ENCODE data around the gene SEMA5A.

Gene SEMA5A

DNA sequence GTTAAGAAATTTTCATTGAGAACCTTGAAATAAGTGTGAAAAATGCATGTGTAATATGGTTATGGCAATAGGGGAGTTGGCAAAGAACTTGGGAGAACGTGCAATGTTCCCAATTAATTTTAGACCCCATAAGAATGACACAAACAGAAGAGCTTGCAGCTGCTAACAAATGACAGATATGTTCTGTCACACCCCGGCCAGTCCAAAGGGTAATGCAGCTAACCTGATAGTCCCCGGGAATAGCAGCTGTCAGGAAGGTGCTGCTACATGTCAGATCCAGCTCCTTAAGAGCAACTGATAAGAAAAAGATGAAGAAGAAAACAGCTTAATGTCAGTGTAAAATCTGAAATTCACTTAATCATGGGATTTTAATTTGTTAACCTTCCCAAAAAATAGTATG lies 30.4 kb downstream of the SEMA5A start:
- no peak for DNase-seq (ENCODE audit: low read depth, low spot score)

DNA sequence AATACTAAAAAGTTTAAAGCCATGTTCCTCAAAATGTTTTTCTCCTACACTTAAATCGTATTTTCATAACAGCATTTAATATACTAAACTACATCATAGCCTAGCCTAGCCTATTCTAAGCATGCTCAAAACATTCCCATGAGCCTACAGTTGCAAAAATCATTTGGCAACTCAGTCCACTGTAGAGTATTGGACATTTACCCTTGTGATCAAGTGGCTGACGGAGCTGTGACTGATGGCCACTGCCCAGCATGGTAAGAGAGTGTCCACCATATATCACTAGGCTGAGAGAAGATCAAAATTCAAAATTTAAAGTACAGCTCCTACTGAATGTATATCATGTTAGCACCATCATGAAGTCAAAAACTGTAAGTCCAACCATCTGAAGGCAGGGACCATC lies 30.9 kb downstream of the SEMA5A start:
- DNase-seq (ENCODE audit: low read depth, low spot score), result no peak

DNA sequence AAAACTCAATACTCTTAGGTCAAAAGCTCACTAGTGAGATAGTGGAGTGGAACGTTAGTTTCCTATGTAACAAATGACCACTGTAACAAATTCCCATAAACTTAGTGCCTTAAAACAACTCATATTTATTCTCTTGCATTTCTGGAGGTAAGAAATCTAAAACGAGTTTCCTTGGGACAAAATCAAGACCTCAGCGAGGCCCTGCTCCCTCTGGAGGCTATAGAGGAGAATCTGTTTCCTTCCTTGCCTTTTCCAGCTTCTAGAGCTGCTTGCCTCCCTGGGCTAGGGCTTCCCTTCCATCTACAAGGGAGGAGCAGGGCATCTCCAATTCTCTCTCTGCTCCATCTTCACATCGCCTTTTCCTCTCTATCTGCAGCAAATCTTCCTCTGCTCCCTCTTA lies 32.0 kb downstream of the SEMA5A start:
- no peak for DNase-seq (ENCODE audit: low read depth, low spot score)

DNA sequence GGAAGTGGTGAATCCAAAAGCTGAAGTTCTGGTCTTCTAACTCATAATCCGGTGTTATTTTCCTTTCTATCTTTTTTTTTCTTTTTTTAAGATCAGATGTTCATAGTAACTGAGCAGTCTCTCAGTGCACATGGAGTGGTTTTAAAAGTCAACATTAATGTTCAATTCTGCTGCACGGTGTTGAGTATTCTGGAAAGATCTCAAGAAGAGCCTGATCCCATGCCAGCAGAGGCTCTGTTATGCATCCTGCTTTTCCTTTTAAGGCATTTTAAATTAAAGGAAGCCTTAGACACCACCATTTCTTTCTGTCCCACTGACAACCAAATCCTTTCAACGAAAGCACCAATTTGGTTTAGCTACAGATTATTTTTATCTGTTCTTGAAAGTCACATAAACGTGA lies 33.4 kb downstream of the SEMA5A start:
- no peak for DNase-seq (ENCODE audit: low read depth, low spot score)

DNA sequence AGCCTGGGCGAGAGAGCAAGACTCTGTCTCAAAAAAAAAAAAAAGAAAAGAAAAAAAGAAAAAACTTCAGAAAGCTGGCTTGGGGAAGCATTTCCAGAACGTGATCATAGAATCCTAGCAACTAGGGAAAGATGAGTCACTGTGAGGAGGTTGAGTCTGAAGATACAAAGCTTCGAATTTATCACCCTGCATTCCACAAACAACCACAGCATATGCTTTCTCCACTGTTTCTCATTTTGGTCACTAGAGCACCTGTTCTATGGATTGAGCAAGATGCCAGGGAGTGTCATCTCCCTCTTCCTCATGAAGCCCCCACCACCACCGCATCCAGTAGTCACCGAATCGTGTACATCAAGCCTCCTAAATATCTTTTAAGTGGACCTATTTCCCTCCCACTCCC lies 37.9 kb downstream of the SEMA5A start:
- no peak for DNase-seq (ENCODE audit: low read depth, low spot score)

DNA sequence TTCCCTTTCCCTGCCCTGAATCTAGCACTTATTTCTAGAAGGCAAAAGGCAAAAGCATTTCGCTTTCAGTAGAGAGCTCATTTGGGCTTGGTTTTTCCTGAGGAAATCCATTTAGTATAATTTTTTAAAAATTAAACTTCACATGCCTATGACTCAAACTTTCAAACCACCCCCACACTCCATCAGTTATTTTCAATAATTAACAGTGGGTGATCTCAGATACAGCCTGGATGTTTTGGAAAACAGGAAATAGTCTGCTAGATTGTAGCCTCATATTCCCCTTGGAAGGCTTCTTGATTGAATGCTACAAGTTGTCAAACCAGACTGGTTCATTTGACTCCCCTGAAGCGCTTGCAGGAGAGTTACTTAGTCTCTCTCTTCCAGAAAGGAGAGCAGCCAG lies 40.6 kb downstream of the SEMA5A start:
- DNase-seq (ENCODE audit: low read depth, low spot score), result no peak

DNA sequence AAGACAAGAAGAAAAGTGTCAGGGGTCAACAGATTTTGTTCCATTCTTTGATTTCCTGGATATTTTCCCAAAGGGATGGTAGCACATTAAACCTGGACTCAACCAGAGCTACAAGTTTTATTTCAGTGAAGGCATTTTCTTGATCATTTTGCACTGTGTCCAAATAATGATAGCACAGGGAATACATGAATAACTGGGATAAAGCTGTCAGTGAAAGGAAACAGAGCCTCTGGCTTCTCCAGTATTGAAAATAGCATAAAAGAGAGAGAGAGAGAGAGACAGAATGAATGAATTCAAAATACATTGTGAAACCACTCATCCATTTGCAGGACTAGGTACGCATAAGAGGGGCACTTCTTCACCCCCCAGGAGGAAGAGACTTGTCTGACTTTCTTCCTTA lies 43.0 kb downstream of the SEMA5A start:
- DNase-seq (ENCODE audit: low read depth, low spot score), result no peak

DNA sequence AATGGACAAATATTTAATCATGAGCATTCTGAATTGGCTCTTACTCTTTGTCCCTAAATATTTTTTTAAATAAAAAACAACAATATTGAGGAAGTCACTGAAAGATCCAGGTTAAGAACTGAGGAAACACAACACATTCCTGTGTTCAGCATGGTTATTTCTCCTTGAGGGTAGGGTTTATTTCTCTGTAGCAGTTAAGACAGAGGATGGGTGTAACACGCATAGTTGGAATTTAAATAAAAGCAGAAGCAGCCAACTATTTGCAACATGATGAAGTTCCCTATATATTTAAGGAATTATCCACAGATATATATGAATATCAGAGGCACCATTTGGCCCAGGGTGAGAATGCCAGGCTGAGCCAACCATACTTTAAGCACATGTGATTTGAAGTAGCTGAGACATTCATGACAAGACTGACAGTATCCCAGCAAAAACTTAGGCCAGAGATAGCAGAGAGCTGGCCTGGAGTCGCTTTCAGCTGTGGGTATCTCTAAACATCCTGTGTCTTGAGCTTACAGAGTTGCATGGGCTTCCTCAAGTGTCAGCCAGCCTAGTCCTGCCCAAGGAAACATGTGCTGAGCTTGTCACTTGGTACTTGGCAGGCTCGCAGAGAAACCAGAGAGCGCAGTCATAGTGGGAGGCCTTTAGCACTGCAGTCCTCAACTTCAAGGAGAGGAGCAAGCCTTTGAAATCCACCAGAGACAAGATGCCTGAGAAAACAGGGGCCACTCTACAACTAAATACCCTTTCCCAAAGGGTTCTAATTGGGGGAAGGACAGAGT lies 43.6 kb downstream of the SEMA5A start:
- no peak for DNase-seq (ENCODE audit: low read depth, low spot score)

DNA sequence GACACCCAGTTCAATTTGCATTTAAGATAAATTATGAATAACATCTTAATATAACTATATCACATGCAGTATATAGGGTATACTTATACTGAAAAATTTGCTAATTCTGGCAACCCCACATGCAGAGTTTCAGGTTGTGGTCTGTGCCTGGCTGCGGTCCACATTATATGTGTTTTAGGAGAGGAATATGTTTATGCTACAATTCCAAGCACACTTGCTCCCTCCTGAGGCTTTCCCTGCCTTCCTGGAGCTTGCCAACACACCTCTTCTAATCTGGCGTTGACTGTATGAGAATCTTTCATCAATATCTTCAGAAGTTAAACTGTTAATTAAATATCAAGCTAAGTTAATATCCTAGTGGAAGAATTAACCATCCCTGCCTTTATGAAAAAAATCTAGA lies 45.2 kb downstream of the SEMA5A start:
- no peak for DNase-seq (ENCODE audit: low read depth, low spot score)

DNA sequence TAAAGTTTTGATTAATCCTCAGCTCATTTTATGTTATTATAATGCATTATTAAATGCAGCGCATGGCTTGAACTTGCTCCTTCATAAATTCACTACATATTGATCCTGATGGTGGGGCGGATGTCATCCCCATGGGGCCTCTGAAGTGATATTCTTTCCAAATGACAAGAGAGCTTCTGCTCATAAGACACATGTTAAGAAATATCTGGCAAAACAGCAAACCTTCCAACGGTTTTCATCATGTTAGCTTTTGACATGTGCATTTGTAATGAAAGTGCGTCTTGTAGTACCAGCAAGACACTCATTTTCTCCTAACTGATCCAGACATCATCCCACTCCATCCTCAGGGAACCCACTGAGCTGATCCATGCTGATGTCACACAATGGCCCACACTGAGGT lies 45.7 kb downstream of the SEMA5A start:
- no peak for DNase-seq (ENCODE audit: low read depth, low spot score)

DNA sequence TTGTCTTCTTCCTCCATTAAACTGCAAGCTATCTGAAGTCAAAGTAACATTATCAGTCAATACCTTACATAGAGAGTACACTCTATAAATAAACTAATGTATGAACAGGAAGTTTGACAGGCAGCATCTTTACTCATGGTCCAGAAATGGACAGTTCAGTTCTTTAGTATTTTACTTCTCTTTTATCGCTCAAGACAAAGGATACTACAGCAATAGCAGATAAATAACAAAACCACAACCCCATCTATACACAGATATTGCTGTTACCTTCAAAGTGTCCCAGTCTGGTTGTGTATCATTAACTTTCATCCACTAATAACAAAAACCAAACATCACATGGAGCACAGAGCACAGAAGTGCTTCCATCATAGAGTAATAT lies 46.4 kb downstream of the SEMA5A start:
- no peak for DNase-seq (ENCODE audit: low read depth, low spot score)

DNA sequence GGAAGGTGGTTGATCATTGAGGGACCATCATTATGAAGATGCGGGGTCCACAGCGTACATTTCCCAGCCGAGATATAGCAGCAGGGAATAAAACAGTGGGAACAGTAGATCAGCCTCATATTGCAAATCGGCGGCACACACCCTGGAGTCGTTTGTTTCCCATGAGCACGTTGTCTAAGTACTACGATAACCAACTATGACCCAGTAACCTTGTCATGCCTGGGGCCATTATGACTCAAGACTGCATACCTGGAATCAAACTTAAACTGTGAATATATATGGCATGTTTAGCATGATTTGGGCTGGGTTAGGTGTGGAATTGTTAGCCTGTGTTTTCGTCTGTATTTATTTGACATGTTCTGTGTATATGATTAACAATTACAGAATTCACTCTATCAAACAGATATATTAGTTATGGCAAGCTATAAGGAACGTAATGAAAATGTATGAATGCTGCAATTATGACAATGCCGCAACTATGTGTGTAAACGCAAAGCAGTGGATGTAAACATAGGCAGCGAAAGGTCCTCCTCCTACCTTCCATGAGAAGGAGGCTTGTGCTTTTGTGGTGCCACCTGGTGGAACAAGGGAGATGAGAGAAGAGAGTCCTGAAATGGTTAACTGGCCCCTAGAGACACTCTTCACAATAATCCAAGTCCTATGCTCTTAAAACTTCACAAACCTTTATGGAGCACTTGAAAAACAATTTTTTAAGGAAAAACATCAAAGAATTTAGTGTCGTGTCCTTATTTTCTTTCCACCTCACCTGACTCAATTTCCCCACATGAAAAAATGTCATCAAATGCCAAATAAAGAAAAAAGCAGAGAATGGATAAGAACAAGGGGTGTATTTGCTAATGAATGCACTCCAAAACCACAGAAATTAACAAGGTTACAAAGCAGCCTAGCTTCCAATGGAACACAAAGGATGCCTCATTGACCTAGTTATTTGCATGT lies 47.1 kb downstream of the SEMA5A start:
- no peak for DNase-seq (ENCODE audit: low read depth, low spot score)

DNA sequence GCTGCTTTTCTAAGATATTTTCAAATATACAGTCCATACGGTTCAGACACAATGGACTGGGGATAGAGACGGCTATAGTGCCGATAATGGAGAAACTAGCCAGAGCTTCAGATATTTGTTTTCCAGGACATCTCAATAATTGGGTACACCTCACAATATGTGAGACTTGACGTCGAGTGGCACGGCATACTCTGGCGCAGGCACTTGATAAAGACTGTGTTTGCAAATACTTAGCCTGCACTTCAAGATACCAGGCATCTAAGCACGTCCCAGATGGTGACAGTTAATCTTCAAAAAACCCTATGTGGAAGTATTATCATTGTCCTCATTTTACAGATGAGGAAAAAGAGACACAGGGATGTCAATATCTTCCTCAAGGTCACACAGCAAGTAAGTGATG lies 48.5 kb downstream of the SEMA5A start:
- DNase-seq (ENCODE audit: low read depth, low spot score), result no peak

DNA sequence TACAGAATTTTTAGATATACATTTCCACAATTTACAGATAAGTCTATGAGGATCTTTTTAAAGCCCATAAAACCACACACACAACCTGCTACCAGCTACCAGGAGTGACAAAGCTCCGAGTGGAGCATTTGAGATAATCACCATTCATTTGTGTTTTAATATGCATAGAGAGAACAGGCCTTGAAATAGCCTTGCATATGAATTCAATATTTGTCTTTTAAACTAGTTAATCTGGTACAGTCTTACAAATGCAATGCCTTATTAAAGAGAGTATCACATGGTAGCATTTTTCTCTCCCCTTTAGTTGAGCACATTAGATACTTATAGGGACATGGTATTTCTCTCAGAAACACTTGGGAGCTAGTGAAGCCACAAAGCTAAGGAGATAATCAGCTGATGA lies 49.1 kb downstream of the SEMA5A start:
- no peak for DNase-seq (ENCODE audit: low read depth, low spot score)

DNA sequence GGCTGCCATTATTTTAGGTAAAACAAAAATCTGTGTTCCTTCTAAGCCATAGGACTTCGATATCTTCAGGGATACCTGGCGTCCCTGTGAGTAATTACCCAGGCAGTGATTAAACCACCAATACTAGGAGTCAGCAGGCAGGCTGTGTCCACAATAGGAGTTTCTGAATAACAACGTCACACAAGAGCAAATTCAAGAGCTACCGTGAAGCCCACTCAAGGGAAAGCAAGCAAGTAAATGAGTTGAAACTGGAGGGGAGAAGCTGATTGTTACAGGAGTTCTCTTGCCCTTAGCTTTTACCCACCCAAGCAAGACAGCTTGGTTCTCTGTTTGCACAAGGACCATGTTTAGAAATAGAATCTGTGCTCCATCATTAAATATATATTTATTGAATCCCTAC lies 50.8 kb downstream of the SEMA5A start:
- DNase-seq (ENCODE audit: low read depth, low spot score), result no peak

DNA sequence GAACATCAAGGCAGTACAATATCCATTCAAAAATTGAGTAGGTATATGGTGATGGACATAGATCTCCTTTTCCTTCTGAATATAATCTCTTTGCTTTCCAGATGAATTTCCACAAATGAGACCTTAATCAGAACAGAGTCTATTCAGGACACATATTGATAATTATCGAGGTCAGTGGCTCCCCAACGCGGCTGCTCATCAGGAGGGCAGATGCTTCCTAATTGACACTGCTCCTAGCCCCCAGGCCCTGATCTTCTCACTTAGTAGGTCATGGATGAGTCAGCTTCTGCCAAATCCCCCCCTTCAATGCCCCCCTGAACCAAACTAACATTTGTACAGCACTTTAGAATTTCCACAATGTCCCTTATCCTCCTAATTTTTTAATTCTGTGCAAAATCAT lies 51.6 kb downstream of the SEMA5A start:
- DNase-seq (ENCODE audit: low read depth, low spot score), result no peak

DNA sequence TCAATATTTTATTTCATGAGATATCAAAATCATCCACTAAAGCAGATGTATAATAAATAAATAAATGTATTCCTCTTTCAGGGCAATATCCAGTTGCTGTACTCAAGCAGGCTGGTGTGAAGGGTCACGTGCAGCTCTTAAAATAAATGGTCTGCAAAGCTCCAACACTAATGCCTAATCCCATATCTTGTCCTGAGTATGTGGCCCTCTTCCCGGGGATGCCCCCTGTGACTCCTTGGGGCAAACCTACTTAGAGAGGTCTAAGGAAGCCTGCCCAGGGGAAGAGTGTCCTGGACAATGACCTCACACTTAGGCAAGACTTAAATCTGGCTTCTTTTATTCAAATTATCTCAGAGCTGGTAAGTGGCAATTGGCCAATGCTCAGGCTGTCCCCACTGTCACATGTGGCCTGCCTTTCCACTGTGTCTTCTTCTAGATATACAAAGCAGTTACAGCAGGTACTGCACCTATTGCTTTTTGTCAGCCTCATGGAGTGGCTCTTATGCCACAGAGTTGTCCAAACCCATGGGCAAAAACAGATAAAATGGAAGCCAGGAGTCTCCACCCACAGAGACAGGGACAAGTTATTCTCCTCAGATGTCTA lies 55.3 kb downstream of the SEMA5A start:
- DNase-seq (ENCODE audit: low read depth, low spot score), result no peak

DNA sequence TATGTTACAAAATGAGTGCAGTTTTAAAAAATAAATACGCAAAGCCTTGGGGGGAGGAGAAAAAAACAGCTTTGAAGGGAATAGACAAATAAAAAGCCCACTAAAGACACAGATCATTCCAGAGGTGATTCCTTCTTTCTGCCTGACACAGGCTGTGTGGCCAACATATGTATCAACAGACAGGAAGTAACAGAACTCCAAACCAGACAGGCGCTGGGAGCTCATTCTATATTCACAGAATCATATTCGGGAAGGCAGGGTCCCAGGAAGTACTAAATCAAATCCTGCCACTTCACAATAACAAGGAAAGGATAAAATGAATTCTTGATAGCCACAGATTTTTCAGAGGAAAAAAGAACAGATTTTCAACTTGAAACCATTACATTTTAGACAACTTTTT lies 62.1 kb downstream of the SEMA5A start:
- no peak for DNase-seq (ENCODE audit: low read depth, low spot score)

DNA sequence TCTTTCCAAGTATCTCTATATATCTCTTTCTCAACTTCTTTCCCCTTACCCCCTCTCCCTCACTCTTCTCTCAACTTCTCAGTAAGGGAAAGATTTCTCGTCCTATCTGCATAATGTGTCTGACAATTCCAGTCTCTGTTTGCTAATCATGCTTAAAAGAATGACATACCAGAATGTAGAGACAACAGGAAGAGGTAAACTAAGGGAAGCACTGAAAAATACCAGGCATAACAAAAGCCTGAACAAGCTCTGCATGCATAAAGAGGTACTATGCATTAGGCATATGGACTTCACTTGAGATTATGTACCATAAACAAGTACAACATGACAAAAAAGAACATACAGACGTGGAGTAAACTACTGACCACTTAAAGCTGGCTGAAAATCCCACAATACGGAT lies 62.6 kb downstream of the SEMA5A start:
- no peak for DNase-seq (ENCODE audit: low read depth, low spot score)

DNA sequence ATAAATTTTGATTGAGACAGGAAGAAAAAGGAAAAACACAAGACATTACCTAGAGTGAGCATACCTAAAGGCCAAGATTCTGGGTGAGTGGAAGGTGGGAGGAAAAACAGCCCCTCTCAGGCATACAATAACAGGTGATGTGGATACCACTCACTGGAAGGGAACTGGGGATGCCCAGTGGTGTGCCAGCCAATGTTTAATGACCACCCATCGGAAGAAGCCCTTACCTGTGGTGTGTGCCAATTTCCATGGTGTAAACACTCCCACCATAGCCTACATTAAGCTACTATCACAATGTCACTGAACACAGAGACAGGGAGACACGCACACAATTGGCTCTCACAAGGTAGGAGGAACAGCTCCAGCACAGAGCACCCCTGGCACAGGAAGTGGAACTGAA lies 63.5 kb downstream of the SEMA5A start:
- no peak for DNase-seq (ENCODE audit: low read depth, low spot score)

DNA sequence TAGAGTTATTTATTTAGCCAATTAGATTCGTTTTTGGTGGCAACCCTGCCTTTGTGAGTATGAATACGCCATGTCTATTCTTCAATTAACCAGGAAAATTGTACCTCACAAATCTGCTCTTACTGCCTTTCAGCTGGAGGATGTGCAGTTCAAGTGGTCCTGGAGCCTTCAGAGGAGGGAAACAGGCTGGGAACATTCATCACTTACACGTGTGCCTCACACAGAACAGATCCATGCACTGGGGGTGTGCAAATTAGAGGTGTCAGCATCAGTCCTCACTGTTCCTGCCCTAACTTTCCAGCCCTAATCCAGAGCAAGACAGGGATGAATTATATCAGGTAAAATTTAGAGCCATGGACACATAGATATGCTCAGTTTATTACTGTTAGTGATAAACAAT lies 65.4 kb downstream of the SEMA5A start:
- no peak for DNase-seq (ENCODE audit: low read depth, low spot score)

DNA sequence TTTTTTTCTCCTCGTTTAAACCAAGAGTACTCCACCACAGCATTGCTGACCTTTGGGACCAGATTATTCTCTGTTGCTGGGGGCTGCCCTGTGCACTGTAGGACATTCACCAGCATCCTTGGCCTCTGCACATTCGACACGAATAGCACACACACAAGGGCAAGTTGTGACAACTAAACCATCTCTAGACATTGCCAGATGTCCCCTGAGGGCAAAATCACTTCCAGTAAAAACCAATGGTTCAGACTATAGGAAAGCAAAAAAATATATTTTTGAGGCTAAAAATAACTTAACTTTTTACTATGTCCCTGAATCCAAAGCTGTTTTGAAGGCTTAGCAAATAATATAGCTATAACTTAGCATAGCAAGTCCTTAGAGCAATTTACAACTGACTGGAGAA lies 65.9 kb downstream of the SEMA5A start:
- DNase-seq (ENCODE audit: low read depth, low spot score), result no peak

DNA sequence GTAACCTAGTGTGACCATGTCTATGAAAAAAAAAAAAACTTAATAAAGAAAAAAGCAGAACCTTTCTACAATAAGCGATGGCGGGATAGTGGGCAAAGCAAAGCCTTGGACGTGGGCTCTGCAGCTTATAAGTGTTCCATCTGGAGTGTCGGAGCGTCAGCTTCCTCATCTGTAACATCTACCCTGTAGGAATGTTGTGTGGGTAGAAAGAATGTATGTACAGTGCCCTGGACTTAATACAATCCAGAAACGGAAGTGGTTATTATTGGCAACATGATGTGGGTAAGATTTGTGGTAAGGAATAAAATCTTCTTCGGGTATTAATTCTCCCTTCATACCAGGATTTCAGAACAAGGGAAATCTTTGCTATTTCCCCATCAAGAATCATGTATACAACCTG lies 66.5 kb downstream of the SEMA5A start:
- no peak for DNase-seq (ENCODE audit: low read depth, low spot score)
